DMS 273 treated with DMSO at 0.1 percent for 48 hours (cell line): ENCODE results near the gene RBM14.
"Not testable (repeated sequence)": the region's sequence is repeated elsewhere in the genome, so short reads cannot be mapped to it uniquely, and the experiment has no call there.

Experiments used
- DNase-seq: peaks from one replicate; lab custom pipeline; 2025; lab: John Stamatoyannopoulos, UW

The RBM14 gene

DNA sequence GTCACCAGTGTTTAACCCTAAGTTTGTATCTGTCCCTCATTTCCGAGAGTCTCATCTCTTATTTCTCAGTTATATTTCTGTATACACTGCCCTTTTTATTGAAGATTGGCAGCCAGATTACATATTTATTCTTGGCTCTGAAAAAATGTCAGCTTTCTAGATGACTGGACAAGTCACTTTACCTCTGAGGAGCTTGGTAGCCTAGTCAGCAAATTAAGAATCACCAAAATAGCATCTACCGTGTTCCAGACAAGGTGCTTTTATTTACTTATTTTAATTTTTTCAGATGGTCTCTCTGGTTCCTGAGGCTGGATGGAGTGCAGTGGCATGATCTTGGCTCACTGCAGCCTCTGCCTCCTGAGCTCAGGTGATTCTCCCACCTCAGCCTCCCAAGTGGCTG is 16.5 kb downstream of the RBM14 start:
- DNase-seq: no peak

DNA sequence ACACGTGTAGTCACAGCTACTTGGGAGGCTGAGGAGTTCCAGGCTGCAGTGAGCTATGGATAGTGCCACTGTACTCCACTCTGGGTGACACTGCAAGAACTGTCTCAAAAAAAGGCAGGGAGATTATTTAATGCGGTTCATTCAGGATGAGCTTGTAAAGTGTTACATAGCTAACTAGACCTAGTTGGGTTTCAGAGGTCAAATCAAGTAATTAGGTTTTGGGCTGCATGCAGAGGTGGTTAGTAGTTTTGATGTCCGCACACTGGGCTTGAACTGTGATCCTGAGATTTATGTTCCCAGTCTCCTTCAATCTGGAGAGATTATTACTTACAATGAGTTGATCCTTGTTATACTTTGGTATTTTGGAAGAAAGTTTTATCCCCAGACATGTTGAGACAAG is 20.0 kb downstream of the RBM14 start:
- no peak for DNase-seq

DNA sequence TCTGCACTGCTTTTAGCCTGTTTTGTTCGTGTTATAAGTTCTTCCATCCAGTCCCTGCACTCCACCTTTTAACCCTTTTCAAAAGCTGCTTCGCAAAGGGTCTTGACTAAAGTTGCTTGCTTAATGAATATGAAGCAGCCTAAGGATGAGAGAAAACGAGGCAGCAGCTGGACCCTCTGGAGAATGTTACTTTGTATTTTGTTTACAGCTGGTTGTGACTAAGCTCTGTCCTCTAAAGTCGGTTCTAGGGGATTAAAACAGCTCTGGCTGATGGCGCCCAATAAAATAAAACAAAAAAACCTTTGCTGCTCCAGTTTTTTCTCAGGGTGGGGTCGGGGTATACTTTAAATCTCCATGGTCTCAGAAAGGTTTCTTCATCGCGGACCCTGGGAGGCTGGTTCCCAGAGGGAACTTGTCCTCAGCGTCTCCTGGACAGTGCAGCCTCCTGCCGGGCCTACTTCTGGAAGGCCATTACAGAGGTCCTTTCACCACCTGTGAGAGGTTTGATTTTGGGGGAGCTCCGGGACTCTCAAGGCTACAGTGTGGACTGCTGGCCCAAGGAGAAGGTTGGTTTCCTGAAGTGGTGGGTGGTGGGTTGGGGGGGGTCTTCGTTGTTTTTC is 21.2 kb downstream of the RBM14 start:
- no peak for DNase-seq

DNA sequence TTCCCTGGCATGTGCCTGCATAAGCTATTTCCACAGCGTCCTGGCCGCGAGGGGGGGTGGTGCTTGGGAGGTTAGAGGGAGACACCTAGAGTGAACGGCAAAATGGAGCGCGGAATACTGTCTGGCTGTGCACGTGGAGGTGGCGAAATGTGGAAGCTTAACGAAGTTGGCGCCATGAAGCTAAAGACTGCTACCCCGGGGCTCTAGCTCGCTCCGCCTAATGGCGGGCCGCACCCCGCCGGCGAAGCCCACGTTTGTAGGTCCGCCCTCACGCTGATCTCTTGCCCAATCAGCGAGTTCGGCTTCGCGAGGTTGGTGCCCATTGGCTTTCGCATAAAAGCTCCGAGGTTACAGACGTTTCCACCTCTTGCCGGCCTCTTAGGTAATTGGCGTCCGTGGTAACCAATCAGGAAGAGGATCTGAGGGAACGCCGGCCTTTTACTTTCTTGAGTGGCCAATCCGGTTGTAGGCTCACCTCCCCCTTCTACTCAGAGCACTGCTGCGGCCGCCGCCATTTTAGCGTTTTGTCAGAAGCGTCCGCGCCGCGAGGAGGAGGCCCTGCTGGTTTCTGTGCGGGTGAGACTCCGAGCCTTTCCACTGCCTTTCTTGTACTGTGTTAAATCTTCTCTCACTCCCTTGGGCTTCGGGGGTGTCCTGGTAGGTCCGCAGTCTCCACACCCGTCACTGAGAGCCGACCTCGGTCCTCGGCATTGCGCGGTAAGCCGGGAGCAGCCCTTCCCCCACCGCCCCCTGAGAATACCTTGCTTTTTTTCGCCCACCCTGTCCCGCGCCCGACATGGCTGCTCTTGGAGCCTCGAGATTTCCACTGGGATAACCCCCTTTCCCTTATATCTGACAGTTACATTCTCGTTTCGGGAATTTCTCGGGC is 22.0 kb downstream of the RBM14 start, which contains the start of gene RBM4:
Gene RBM4 (plus strand): TSS at position 527 of the 889 bp plus-strand sequence. CDS start 1,009 bp downstream, outside the sequence.
- peak; percentile 98 for DNase-seq

DNA sequence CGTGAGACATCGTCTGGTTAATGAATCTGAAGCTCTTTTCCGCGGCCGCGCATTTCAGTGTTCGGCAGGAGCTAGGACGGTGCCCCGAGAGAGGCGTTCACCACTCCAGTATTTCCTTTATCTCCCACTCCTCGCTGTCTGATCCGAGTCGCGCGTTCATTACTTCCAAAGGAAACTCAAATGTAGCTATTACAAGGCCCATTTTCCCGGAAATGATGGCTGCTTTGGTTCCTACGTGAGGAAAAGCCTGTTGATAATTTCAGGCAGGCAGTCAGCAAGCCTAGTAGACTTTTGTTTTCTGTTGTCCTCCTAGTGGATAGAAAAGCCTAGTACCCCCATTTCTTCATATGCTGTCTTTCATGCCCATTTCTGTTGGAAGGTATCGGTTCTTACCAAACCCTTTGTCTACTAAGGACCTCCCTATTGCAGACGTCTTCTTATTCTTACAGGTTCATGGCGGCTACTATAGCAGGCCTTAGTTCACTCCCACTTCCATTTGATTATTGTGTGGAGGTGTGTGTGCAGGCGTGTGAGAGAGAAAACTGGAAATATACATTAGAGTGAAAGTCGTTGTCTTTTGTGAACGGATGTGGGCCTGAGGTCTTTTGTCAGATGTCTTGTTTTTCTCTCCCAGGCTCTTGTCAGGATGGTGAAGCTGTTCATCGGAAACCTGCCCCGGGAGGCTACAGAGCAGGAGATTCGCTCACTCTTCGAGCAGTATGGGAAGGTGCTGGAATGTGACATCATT is 22.8 kb downstream of the RBM14 start:
- DNase-seq: no peak

GRCh38 chr11:66639814-66640340 is 23.4 kb downstream of the RBM14 start:
- DNase-seq: not testable (repeated sequence)

DNA sequence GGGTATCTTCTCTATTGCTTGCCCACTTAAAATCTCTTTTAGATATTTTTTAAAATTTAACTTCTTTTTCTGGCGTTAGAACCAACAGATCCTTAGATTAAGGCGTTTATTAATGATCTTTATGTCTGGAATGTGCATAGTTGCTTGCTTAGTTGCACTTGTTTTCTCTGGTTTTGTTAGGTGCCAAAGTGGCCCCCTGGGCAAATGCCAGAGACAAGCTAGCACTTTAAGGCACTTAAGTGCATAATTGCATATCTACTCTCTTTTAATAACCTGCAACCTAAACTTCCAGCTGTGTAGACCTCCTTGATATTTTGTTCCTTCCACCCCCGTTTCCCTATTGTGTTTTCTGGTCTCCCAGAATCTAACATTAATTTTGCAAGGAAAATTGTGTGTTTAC is 25.4 kb downstream of the RBM14 start:
- DNase-seq: no peak

DNA sequence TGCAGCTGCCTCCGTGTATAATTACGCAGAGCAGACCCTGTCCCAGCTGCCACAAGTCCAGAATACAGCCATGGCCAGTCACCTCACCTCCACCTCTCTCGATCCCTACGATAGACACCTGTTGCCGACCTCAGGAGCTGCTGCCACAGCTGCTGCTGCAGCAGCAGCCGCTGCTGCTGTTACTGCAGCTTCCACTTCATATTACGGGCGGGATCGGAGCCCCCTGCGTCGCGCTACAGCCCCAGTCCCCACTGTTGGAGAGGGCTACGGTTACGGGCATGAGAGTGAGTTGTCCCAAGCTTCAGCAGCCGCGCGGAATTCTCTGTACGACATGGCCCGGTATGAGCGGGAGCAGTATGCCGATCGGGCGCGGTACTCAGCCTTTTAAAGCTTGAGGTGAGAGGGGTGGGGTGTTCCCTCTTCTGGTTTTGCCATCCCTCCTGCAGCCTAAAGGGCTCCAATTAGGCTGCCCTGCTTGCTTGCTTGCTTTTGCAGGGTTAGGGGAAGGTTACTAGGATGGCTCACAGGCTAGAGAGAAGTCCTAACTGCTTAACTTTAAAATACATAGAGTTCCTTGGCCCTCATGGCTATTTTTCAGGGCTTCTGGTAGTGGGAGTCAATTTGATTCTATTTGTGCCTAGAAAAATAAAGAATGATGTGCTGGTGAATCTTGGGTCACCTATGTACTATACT is 27.5 kb downstream of the RBM14 start:
- no peak for DNase-seq

GRCh38 chr11:66646828-66647227 is 30.4 kb downstream of the RBM14 start:
- no peak for DNase-seq

GRCh38 chr11:66649903-66650302 is 33.5 kb downstream of the RBM14 start:
- no peak for DNase-seq

DNA sequence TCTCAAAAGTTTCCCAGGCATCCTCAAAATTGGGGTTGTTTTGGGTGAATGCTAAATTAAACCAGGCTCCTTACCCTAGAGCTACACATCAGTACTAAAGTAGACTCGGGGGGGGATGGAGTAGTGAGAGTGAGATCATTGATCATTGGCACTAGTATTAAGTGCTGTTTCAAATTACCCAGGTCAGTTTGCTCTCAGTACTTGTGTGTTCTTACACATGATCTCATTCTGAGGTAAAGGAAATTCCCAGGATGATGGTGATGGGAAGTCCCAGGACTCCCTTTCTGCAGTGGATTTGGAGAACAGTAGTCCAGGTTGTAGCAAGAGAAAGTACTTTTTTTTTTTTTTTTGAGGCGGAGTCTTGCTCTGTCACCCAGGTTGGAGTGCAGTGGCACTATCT is 34.6 kb downstream of the RBM14 start:
- no peak for DNase-seq

DNA sequence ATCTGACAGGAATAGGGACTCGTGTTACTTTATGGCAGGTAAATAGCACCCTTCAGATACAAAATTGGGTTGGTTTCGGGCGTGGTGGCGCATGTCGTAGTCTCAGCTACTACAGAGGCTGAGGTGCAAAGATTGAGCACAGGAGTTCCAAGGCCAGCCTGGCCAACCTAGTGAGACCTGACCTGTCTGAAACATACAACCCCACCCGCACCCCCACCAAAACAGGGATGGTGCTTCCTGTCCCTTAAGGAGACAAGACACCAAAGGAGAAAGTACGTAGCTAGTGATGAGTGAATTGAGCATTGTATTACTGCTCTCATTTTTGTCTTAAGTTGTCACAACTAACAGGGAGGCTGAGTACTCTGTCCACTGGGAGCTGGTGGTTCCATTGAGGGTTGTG is 36.2 kb downstream of the RBM14 start:
- no peak for DNase-seq

- no peak for DNase-seq
Observed at GRCh38 chr11:66653123-66653522, 36.7 kb downstream of the RBM14 start.

DNA sequence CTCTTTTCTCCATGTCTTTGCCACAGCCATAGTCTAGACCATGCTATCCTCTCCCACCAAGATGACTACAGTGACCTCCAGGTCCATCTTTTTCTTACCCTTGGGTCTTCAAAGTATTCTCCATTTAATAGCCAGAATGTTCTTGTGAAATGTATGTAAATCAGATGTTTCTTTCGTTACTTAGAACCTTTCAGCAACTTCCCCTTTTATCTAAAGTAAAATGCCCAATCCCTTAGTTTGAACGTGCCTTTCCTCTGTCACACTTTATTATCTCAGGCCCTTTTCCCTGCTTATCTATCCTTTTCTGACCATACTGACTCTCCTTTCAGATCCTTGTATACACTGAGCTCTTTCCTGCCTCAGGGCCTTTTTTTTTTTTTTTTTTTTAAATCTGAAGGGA is 43.3 kb downstream of the RBM14 start:
- no peak for DNase-seq

- DNase-seq: no peak
Observed at GRCh38 chr11:66663741-66664296, 47.4 kb downstream of the RBM14 start.

DNA sequence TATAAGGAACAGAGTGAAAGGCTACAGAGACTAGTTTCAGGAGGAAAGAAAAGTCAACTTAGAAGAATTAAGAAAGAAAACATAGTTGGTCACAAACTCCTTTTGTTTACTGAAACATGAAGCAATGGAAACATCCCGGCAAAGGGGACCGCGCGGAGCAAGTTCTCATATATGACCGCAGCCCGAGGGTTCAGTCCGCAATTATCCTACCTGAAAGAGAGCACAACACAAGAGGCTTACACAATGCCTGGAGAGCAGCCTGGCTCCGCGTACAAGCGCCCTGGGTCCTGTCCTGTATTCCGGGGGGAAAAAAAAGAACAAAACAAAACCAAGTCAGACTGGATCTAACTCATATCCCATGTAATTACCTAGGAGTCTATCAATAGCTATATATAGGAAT is 48.9 kb downstream of the RBM14 start:
- no peak for DNase-seq

DNA sequence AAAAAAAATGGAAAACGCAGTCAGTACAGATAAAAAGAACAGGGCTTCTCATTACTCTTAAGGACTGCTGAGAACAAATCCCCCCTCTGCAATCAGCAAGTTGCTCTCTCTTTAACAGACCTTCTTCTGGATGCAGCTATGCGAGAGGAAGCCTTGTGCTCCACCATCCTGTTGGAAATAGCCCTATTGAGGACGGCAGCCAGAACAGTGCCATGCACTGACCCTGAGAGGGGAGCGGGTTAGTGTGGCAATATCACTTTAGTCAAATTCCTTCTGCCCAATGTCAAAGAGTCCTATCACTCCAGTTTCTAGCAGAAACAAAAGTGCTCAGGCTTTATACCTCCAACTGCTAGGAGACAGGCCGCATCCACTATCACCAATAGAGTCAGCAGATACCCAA is 54.4 kb downstream of the RBM14 start:
- no peak for DNase-seq

DNA sequence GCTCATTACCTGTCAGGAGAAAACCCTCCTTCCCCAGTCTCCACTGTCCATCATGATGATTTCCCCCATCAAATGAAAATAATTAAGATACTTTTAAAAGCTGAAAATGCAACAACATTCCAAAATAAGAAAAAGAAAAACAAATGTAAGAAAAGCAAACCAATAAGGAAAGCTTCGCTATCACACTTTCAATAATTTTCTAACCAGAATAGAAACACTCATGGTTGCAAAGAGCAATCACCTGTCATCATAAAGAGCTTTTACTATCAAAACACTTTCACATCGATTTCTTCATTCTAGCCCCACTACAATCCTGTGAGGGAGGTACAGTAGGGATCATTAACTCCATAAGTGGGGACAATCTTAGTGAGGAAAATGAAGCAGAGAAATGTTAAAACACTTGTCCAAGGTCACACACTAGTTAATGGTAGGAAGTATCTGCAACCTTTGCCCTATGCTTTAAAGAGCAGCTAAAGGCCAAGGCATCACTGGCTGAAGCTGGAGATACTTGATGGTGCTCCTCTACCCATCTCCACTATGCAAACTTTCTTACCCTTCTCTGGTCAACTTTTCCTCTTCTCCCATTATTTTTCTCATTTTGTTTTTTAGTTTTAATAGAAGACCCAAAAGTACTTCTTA is 58.7 kb downstream of the RBM14 start:
- DNase-seq: no peak

DNA sequence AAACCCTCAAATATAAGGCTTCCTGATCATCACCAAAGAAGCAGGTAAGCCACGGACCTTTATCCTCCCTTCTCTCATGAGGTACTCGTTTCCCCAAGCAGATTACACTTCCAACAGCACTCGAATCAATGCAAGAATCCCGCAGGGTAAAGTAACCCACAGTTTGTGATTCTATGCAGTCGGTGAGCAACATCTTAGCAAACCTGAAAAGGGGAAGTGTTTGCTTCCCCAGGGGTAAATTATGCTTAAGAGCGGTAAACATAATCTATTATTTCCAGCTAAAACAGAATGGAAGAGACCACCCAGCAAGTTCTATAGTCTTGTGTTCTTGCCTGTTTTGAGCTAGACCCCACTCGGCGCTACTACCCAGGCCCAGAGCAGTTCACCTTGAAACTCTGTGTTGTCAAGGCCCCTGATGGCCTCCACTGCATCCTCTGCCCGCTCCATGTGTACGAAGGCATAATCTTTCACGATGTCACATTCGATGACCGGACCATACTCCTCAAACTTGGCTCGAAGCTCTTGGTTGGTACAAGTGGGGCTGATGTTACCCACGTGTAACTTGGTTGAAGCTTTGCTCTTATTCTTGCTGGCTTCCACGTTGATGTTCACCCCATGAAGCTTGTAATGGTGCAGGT is 60.0 kb downstream of the RBM14 start:
- DNase-seq: no peak
